Placental epithelial cell (primary cell): ENCODE results near the gene ALLC. TPM values are rescaled to one million over a fixed set of nuclear protein-coding genes. Genes with fewer than 3 reads are reported as not detected.

Experiments
- small RNA-seq: library from RNA; depleted of rRNA; stranded (forward); fragments of <200 nt; gene quantifications from one replicate; pipeline ENCODE3, GENCODE V24; 2012
- total RNA-seq: library from RNA; depleted of rRNA; stranded (reverse); fragments of >200 nt; gene quantifications from 2 replicates; pipeline ENCODE4 v1.2.3, GENCODE V29; 2012

The ALLC gene
- not detected in 2 replicates for total RNA-seq

DNA sequence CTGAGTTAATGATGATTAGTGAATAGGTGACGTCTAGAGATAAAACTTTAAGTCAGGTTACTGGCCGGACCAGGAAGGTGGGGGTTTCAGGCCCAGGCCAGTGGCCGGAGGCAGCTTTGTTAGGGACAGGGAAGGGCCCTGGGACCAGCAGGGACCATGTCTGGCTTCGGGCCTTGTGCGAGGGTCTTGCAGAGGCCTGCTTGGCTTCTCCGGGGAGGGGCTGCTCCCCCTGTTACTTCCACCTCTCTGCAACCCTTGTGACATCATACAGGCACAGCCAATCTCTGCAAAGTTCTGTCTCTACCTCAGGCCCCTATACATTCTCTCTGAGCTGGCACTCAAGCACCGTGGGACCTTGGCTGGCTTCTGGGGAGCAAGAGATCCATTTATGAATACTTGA is at the start of gene ALLC:
ALLC (plus strand) TSS at position 320 of the 400 bp plus-strand sequence. CDS start 12,958 bp downstream, outside the sequence.

DNA sequence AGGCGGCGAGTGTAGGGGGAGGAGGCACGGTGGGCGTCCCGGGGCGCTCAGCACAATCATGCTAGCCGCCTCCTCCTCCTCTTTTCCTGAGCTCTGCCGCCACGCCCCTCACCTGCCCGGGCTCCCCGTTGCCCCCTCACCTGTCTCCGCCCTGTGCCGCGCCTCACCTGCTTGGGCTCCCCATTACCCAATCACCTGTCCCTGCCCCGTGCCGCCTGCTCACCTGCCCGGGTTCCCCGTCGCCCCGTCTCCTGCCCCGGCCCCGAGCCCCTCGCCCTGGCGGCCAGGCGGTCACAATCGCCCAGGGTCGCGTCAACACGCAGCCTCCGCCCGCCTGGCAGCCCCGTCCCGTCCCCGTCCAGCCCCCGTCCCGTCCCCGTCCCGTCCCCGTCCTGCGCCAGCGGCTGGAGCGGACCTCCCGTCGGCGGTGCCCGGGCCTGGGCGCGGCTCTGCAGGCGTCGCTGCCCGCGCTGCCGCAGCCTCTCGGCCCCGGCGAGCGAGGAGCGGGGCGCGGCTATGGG is 45.3 kb downstream of the ALLC start, which contains the start of gene DCDC2C:
DCDC2C (plus strand) TSS at position 340 of the 521 bp plus-strand sequence; CDS start at position 517, 177 bp downstream.

Small RNA genes lying within 50 kb of the gene (small RNA-seq; reads per million reads assigned to genes)
- gene TMSB4XP2 = not detected

Other genes with a start within 250 kb of the ALLC start
- 74.6 and 76.3 TPM in 2 replicates for gene ADI1, start 138.7 kb upstream of the ALLC start, total RNA-seq
- 16.5 and 20.5 TPM in 2 replicates for gene RNASEH1, start 99.9 kb upstream of the ALLC start, total RNA-seq
- gene RPS7, start 82.9 kb upstream of the ALLC start, total RNA-seq = 1,334 and 1,576 TPM in 2 replicates
- gene COLEC11, start 63.1 kb upstream of the ALLC start, total RNA-seq = 0.39 TPM in 1 of 2 replicates, not detected in the other
- not detected in 2 replicates for gene DCDC2C, start 45.4 kb downstream of the ALLC start, total RNA-seq